Left ventricle myocardium superior (tissue), 1 donor: ENCODE results near the gene ZNF407. TPM values are rescaled to one million over a fixed set of nuclear protein-coding genes. Genes with fewer than 3 reads are reported as not detected.

ENCODE experiments used
- ATAC-seq: fragments of 200-7000 bp; cut with Tn5 transposase; one replicate; pipeline ENCODE4 v1.9.1; 2020; ENCODE audit warnings: mild to moderate bottlenecking, moderate library complexity
- DNase-seq: peaks from one replicate; pipeline ENCODE4 v3.0.0-alpha.2; 2020
- intact Hi-C: fragments of 100-400 bp; cut with micrococcal nuclease; formaldehyde crosslinking; loops from one replicate; pipeline ENCODE4 v1.11.0; 2022
- total RNA-seq: library from RNA; stranded (reverse); fragmentation: NEBNext Ultra II Directional; extraction: Animal tissue kit (Norgen Biotek cat#: 25700); gene quantifications from one replicate; pipeline ENCODE4 v1.2.1, GENCODE V29; 2021
- donor health status: DM: no; HTN: yes; CAD: no; lungs with severe emphysema.

Gene ZNF407
- total RNA-seq, 1 donor from 2014 or later = 12.0 TPM

GRCh38 chr18:74836296-74837139 is 238.8 kb downstream of the ZNF407 start:
- peak; percentile 82 for ATAC-seq
- DNase-seq = no peak
- intact Hi-C loops = no loop called here

GRCh38 chr18:74840492-74841167 is 243.0 kb downstream of the ZNF407 start:
- intact Hi-C loops = no loop called here
- no peak for DNase-seq
- ATAC-seq = peak; percentile 32

DNA sequence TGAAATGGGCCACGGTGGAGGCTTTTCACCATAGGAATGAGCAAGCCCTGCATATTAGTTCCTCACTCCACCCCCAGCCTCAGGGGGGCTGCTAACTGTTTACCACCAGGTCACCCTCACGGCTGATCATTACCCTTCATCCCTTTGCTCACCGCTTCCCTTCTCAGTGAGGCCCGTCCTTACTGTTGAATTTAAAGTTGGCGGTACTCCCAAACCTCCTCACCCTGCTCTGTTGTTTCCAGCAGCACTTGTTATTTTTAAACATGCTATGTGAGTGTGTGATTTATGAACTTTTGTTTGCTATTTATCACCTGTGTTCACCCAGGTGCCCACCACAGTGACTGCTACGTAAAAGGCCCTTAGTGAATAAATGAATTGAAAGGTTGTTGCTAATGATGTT is 243.6 kb downstream of the ZNF407 start:
- DNase-seq = no peak
- intact Hi-C loops = no loop called here
- peak; percentile 86 for ATAC-seq

DNA sequence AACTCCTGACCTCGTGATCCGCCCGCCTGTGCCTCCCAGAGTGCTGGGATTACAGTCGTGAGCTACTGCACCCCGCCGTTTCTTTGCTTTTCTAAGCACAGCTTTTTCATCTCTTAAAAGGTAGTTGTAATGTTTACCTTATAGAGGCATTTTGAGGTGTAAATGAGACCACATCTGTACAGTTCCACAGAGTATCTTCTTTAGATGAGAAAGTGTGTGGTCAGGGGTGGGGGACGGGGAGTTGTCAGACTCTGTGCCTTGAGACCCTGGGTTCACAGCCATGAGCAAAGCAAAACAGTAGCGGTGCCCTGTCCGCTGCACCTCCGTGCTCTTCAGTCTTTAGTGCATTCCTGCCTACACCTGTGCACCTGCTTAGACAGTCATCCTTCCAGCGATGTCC is 251.6 kb downstream of the ZNF407 start:
- intact Hi-C loops = no loop called here
- no peak for ATAC-seq
- no peak for DNase-seq

DNA sequence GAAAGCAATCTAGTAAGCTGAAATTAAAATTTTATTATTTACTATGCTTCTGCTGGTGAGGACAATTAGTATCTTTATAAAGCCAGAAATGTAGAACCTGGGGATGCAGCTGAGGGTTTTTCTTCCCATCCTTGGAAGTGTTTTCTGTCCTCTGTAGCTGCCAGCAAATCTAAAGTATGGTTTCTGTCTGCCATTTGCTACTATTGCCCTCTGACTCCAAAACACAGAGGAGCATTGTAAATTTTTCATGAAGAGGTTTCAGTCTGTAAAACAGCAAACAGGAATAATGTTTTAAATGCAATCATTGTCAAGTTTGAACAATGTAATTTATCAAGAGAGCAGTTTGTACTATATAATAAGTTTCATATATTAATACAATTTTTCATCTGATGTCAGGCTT is 258.8 kb downstream of the ZNF407 start:
- ATAC-seq (no peak), DNase-seq (no peak)
- intact Hi-C loops = no loop called here

DNA sequence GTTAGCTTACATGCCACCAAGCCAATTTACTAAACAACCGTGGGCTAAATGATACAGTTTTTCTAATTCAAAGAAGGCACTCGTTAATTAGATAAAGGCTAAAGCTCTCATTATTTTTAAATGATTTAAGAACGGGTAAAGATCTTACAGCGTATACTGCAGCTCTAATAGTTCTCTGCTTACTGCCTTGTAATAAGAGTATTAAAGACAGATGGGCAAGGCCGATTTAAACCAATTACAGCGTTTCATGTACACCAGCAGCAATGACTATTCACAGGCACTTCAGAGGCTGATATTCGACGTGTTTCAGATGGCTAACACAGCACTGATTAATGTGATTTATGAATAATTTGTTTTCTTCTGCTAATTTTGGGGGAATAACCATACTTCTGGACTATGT is 259.3 kb downstream of the ZNF407 start:
- no peak for ATAC-seq
- intact Hi-C loops = no loop called here
- no peak for DNase-seq

- DNase-seq (no peak), ATAC-seq (no peak)
- intact Hi-C loops = no loop called here
These were observed 260.2 kb downstream of the ZNF407 start for GRCh38 chr18:74857901-74858300.

- no peak for DNase-seq
- intact Hi-C loops = no loop called here
- peak; percentile 36 for ATAC-seq
These were observed 263.5 kb downstream of the ZNF407 start for GRCh38 chr18:74861154-74861553.

- intact Hi-C loops = no loop called here
- ATAC-seq (peak; percentile 98), DNase-seq (peak; percentile 70)
These were observed 264.4 kb downstream of the ZNF407 start for GRCh38 chr18:74862094-74862493.

- intact Hi-C loops = no loop called here
- ATAC-seq (no peak), DNase-seq (no peak)
These were observed 268.9 kb downstream of the ZNF407 start for GRCh38 chr18:74866577-74866976.

DNA sequence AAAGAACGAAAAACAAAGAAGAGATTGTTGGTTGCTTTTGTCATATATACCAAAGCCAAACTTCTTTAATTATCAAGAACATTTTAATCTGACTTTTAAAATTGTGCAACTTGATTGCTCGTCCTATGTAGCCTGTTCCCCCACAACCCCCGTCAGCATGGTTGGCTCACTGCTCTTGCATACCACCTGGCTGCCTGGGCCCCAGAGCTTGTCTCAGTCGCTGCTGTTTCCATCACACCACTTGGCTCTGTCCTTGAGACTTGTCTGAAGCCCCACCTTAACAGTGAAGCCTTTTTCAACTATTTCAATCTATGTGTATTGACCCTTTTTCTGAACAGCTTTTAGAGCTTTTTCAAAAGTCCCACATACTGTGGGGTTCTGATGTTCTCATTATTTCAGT is 270.8 kb downstream of the ZNF407 start:
- intact Hi-C loops = no loop called here
- ATAC-seq = peak; percentile 90
- peak; percentile 51 for DNase-seq

DNA sequence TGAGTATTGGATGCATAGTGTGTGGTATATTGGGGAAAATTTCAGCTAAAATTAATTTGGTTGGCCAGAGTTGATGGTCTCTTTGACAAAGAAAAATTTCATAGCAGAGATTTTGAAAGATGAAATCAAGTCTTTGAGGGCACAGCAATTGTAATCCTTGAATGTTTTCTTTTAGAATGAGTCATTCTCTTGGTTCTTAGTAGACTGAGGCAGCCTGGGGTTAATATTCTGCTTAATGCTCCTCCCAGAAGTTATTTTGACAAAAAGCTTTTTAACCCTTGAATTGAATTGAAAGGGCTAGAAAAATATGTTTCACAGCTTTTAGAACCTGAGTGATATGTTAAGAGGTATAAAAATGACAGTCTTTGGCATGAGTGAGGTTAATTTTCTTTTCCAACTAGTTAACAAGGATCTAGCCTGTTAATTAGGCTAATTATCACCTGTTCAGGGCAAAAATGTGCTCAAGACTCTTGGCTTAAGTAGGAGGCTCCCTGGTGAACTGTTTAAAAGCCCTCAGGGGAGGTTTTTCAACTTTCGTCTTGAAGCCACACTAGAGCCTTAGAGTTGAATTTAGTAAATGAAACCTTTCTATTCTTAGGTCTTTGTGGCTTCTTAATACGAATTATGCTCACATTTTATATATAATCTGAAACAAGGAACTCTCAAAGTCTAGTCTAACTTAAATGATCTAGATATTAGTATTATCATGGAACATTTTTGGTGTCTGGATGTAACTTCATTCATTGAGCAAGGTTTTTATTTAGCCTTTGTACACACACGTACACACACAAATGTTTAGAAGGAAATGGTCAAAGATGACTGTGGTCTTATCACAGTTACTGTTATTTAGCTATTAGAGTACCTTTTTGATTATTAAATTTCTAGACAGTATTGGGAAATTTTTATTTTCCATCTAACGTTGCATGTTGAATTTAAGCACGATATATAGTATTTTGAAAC is 272.5 kb downstream of the ZNF407 start:
- intact Hi-C loops = no loop called here
- ATAC-seq = no peak
- DNase-seq = no peak

DNA sequence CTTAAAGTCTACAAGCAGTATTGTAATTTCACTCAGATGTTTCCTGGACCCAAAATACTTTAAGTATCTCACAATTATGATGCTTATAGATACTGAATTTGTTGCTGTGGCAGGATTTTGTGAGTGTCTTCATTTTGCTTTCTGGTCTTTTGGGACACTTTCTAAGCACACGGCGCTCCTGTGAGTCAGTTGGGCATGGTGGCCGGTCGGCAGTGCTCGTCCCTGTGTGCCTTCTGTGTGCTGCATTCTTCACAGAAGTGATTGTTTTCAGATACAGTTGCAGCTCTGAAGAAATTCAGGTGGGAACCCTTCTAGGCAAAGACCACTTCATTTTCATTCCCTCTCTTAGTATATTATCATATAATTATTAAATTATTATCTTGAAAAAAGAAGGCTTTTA is 273.3 kb downstream of the ZNF407 start:
- DNase-seq = no peak
- intact Hi-C loops = no loop called here
- ATAC-seq = no peak

- ATAC-seq (peak; percentile 68), DNase-seq (no peak)
- intact Hi-C loops = no loop called here
These were observed 276.0 kb downstream of the ZNF407 start for GRCh38 chr18:74873629-74874028.

DNA sequence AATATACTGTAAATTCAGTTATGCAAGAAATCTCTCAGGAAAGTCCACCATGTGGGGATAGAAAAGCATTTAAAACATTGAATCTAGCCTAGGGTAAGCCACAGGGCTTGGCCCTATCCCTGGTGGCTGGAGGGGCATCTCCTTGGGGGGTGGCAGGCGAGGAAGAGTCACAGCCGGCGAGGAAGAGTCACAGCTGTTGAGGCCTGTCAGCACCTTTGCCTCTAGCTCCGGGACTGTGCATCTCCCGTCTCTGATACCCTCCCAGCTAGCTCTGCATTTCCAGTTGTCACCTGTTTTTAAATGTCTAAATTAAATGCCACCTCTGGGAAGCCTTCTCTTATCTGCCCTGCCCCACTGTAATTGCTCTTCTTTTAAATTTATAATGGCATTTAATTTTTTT is 276.7 kb downstream of the ZNF407 start:
- ATAC-seq (peak; percentile 36), DNase-seq (no peak)
- intact Hi-C loops = no loop called here

DNA sequence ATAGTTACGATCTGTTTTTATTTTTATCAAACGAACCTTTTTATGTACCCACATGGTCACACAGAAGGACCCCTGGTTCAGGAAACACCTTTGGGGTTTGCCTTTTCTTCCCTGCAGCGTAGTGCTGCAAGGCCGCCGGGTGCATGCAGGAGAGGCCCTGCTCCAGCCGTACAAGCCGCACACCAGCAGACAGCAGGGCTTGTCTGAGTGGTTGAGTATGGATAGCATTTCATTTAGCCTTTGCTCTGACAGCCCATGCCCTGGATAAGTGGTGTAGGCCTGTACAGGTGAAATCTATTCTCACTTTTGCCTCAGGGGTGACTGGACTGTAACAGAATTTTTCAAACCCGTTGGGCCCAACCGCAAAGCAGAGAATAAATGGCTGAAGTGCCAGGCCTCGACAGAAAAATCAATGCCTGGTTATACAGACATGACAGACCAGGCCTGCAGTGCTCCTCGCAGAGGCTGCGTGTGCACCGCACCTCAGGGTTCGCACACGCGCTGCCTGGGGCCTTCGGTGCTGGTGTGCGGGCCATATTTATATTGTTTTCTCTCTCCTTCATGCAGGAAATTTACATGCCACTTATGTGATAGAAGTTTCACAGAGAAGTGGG is 279.1 kb downstream of the ZNF407 start:
- intact Hi-C loops = no loop called here
- DNase-seq (no peak), ATAC-seq (no peak)

- intact Hi-C loops = no loop called here
- DNase-seq = no peak
These were observed 280.6 kb downstream of the ZNF407 start for GRCh38 chr18:74878267-74878666.

DNA sequence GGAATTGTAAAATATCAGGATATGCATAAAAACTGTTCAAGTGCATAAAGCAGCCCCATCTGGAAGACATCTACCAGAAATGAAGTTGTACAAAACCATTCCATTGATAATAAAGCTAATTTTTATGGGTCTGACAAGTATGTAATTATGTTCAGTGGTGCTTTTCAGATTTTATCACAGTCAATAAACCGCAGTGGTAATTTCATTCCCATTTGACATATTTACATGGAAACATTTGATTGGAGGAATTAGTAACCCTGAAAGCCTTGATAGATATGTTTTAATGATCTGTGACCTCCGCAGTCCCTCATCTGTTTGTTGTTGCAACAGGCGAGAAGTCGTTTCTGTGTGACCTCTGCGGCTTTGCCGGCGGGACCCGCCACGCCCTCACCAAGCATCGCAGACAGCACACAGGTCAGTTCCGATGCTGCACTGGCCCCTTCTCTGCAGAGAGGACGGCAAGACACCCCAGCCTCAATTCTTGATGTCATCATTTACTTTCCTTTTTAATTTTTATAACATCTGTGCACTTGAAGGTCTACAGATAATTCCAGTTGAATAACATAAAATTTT is 283.1 kb downstream of the ZNF407 start:
- no peak for DNase-seq
- intact Hi-C loops = no loop called here
- ATAC-seq = no peak

More at GRCh38 chr18:74878267-74878666, 280.6 kb downstream of the ZNF407 start:
- no peak for ATAC-seq

GRCh38 chr18:74892066-74892627 is 294.5 kb downstream of the ZNF407 start:
- ATAC-seq = peak; percentile 82
- no peak for DNase-seq
- intact Hi-C loops = no loop called here
